GM19239 (cell line): ENCODE results near the gene SOX4.
A peak's percentile ranks its signal among the peaks of the same experiment; 100 is the strongest.

ENCODE experiments used
- DNase-seq: peaks from one replicate; pipeline ENCODE4 v3.0.0; 2011; ENCODE audit warnings: low spot score; ENCODE audit not compliant: insufficient read length
- FAIRE-seq: peaks from 2 replicates; lab custom pipeline; 2011; peaks lifted over from hg19 to GRCh38; lab: Jason Lieb, UNC

The SOX4 gene

GRCh38 chr6:21592953-21593352 is 598 bp upstream of the SOX4 start:
- no peak for FAIRE-seq
- no peak for DNase-seq

GRCh38 chr6:21593927-21594415 is 420 bp downstream of the SOX4 start:
- FAIRE-seq, result peak; percentile 87
- DNase-seq, result no peak

GRCh38 chr6:21594416-21595281 is 1.1 kb downstream of the SOX4 start:
- FAIRE-seq (no peak), DNase-seq (no peak)

GRCh38 chr6:21595285-21596144 is 2.0 kb downstream of the SOX4 start:
- no peak for FAIRE-seq
- no peak for DNase-seq

DNA sequence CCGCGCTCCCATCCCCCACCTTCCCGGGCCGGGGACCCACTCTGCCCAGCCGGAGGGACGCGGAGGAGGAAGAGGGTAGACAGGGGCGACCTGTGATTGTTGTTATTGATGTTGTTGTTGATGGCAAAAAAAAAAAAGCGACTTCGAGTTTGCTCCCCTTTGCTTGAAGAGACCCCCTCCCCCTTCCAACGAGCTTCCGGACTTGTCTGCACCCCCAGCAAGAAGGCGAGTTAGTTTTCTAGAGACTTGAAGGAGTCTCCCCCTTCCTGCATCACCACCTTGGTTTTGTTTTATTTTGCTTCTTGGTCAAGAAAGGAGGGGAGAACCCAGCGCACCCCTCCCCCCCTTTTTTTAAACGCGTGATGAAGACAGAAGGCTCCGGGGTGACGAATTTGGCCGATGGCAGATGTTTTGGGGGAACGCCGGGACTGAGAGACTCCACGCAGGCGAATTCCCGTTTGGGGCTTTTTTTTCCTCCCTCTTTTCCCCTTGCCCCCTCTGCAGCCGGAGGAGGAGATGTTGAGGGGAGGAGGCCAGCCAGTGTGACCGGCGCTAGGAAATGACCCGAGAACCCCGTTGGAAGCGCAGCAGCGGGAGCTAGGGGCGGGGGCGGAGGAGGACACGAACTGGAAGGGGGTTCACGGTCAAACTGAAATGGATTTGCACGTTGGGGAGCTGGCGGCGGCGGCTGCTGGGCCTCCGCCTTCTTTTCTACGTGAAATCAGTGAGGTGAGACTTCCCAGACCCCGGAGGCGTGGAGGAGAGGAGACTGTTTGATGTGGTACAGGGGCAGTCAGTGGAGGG is 2.8 kb downstream of the SOX4 start:
- DNase-seq, result no peak
- peak; percentile 76 for FAIRE-seq

DNA sequence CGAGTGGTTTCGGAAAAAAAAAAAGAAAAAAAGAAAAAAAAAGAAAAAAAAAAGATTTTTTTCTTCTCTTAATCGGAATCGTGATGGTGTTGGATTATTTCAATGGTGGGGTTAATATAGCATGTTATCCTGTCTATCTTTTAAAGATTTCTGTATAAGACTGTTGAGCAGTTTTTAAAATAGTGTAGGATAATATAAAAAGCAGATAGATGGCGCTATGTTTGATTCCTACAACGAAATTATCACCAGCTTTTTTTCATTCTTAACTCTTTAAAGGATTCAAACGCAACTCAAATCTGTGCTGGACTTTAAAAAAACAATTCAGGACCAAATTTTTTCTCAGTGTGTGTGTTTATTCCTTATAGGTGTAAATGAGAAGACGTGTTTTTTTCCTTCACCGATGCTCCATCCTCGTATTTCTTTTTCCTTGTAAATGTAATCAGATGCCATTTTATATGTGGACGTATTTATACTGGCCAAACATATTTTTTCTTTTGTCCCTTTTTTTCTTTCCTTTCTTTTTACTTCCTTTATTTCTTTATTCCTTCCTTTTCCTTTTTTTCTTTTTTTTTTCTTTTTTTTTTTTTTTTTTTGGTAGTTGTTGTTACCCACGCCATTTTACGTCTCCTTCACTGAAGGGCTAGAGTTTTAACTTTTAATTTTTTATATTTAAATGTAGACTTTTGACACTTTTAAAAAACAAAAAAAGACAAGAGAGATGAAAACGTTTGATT is 3.6 kb downstream of the SOX4 start:
- DNase-seq (no peak), FAIRE-seq (peak; percentile 78)

DNA sequence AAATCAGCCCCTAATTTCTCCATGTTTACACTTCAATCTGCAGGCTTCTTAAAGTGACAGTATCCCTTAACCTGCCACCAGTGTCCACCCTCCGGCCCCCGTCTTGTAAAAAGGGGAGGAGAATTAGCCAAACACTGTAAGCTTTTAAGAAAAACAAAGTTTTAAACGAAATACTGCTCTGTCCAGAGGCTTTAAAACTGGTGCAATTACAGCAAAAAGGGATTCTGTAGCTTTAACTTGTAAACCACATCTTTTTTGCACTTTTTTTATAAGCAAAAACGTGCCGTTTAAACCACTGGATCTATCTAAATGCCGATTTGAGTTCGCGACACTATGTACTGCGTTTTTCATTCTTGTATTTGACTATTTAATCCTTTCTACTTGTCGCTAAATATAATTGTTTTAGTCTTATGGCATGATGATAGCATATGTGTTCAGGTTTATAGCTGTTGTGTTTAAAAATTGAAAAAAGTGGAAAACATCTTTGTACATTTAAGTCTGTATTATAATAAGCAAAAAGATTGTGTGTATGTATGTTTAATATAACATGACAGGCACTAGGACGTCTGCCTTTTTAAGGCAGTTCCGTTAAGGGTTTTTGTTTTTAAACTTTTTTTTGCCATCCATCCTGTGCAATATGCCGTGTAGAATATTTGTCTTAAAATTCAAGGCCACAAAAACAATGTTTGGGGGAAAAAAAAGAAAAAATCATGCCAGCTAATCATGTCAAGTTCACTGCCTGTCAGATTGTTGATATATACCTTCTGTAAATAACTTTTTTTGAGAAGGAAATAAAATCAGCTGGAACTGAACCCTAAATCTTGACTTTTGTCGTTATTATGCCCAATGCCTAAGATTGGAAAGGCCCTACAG is 4.5 kb downstream of the SOX4 start:
- FAIRE-seq (peak; percentile 54), DNase-seq (no peak)

DNA sequence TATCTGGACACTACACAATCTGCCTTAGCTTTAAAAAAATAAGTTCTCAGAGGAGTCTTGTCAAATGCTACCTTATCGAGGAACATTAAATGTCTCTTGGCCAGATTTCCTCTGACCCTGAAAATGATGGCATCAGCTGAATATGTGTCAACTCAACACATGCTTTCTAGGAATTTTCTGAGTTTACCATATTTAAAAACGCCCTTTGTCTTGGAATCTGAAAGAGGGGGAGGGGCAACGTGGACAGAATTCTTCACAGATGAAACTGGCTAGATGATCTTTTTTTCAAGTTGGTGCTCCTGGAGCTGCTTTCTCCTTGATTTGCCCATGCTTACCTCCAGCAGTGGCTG is 5.1 kb downstream of the SOX4 start:
- FAIRE-seq (peak; percentile 11), DNase-seq (no peak)

- DNase-seq, result no peak
- no peak for FAIRE-seq
Measured at GRCh38 chr6:21599051-21599696, 5.6 kb downstream of the SOX4 start.

- DNase-seq (no peak), FAIRE-seq (no peak)
Measured at GRCh38 chr6:21601339-21601923, 7.9 kb downstream of the SOX4 start.

DNA sequence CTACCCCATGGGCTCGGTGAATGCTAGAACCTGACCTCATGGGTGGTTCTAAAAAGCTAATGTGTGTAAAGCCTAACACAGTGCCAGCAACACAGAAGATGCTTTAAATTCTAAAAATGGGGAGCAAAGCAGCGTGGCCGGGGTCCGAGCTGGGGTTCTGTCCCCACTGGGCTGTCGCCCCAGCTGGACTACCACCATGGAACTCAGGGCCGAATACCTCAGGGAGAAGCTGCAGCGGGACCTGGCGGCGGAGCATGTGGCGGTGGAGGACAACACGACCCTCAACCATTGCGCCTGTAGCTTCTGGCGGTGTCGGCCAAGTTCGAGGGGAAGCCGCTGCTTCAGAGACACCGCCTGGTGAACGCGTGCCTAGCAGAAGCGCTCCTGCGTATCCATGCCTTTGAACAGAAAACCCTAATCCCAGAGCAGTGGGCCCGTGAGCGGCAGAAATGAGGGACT is 8.4 kb downstream of the SOX4 start:
- no peak for DNase-seq
- no peak for FAIRE-seq

GRCh38 chr6:21603082-21603952 is 9.8 kb downstream of the SOX4 start:
- FAIRE-seq (peak; percentile 8), DNase-seq (no peak)

- FAIRE-seq (no peak), DNase-seq (no peak)
Measured at GRCh38 chr6:21604081-21604480, 10.5 kb downstream of the SOX4 start.

DNA sequence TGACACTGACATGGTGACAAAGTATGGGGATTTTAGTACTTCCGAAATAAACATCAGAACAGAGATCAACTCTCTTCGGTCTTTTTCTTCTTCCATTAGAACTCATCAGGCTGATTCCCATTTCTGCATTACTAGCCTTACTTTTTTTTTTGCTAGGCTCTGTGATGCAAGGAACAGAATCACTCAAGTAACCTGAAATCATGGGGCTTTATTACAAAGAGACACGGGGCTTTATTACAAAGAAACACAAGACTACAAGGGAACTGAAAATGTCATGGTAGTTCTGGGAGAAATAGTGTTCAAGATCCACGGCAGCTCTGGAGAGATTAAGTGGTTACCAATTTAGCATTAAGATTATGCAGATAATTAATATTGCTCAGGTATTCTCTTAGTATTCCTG is 11.6 kb downstream of the SOX4 start:
- DNase-seq (no peak), FAIRE-seq (no peak)

DNA sequence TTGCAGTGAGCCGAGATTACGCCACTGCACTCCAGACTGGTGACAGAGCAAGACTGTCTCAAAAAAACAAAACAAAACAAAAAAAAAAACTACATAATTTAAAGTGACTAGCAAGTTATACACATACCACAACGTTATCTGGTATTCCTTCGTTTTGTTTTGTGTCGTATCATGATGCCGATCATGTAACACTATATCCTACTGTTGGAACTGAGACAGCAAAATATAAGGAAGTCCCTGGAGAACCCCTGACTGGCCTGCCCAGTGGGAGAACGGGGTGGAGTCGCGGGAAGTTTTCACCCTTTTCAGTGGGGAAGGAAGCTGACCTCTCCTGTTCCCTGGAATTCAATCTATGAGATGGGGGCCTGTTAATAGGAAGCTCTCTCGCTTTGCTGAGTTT is 15.1 kb downstream of the SOX4 start:
- no peak for DNase-seq
- no peak for FAIRE-seq

- FAIRE-seq, result no peak
Measured at GRCh38 chr6:21609881-21610329, 16.4 kb downstream of the SOX4 start.

GRCh38 chr6:21610341-21610740 is 16.8 kb downstream of the SOX4 start:
- FAIRE-seq, result no peak
- no peak for DNase-seq

More at GRCh38 chr6:21609881-21610329, 16.4 kb downstream of the SOX4 start:
- DNase-seq, result no peak
